IMR-90 (cell line): ENCODE results near the gene SNX25. TPM values are rescaled to one million over a fixed set of nuclear protein-coding genes. Genes with fewer than 3 reads are reported as not detected.

Experiments used
- ATAC-seq: fragments of 200-7000 bp; cut with Tn5 transposase; 2 replicates; pipeline ENCODE4 v1.9.1; 2020; ENCODE audit warnings: low read depth, mild to moderate bottlenecking, moderate library complexity
- BruUV-seq: library from RNA; stranded (reverse); fragments of 400-500 nt; replicated peaks from 2 replicates; lab custom pipeline; 2021; lab: Mats Ljungman, UMichigan
- CTCF ChIA-PET: fragments of 300-600 bp; formaldehyde crosslinking; extraction: SDS; loops from one replicate; lab custom pipeline; 2021; ENCODE audit warnings: antibody characterized with exemption; lab: Yijun Ruan, JAX
- POLR2A ChIA-PET: fragments of 300-600 bp; sonication (Branson Sonifier 250); formaldehyde crosslinking; loops from one replicate; lab custom pipeline; 2022; ENCODE audit warnings: antibody characterized with exemption; ENCODE audit not compliant: unreplicated experiment; lab: Charles Lee
- DNase-seq: peaks from one replicate; pipeline ENCODE4 v3.0.0; 2013
- H2AFZ ChIP-seq: replicated peaks from 2 replicates; pipeline ENCODE3; 2013; ENCODE audit warnings: low read length, mild to moderate bottlenecking; ENCODE audit not compliant: poor library complexity
- H2AK5ac ChIP-seq: 2 replicates; pipeline ENCODE4 v1.6.1; 2013; ENCODE audit warnings: low read depth, low read length, inconsistent platforms
- H2AK9ac ChIP-seq: replicated peaks from 2 replicates; pipeline ENCODE3; 2013; ENCODE audit warnings: mild to moderate bottlenecking, low read depth, low read length, moderate library complexity; ENCODE audit not compliant: poor library complexity
- H2BK120ac ChIP-seq: 2 replicates; pipeline ENCODE4 v1.6.1; 2013; ENCODE audit warnings: low read depth, low read length, inconsistent platforms
- H2BK15ac ChIP-seq: 3 replicates; pipeline ENCODE4 v1.6.1; 2013; ENCODE audit warnings: low read depth, low read length, inconsistent platforms
- H2BK20ac ChIP-seq: 2 replicates; pipeline ENCODE4 v1.6.1; 2013; ENCODE audit warnings: low read depth, mild to moderate bottlenecking, inconsistent platforms, low read length, moderate library complexity
- H2BK5ac ChIP-seq: 2 replicates; pipeline ENCODE4 v1.6.1; 2013; ENCODE audit warnings: mild to moderate bottlenecking, low read depth, low read length, inconsistent platforms; ENCODE audit not compliant: poor library complexity, severe bottlenecking
- H3K14ac ChIP-seq: replicated peaks from 2 replicates; pipeline ENCODE4 v1.6.1; 2013; ENCODE audit warnings: low read depth, low read length, inconsistent platforms
- H3K18ac ChIP-seq: 2 replicates; pipeline ENCODE4 v1.6.1; 2013; ENCODE audit warnings: low read depth, low read length, control low read depth
- H3K23ac ChIP-seq: 2 replicates; pipeline ENCODE4 v1.6.1; 2013; ENCODE audit warnings: low read depth, low read length, inconsistent platforms
- H3K27ac ChIP-seq: 2 replicates; pipeline ENCODE4 v1.5.1; 2013; ENCODE audit warnings: mild to moderate bottlenecking, control low read depth, low read length; ENCODE audit not compliant: insufficient read depth
- H3K27me3 ChIP-seq: 2 replicates; pipeline ENCODE4 v1.6.1; 2013; ENCODE audit warnings: low read length; ENCODE audit not compliant: control insufficient read depth, insufficient read depth
- H3K36me3 ChIP-seq: 2 replicates; pipeline ENCODE4 v1.6.1; 2013; ENCODE audit warnings: low read length, mixed read lengths; ENCODE audit not compliant: control insufficient read depth, insufficient read depth
- H3K4ac ChIP-seq: 2 replicates; pipeline ENCODE4 v1.6.1; 2013; ENCODE audit warnings: low read depth, low read length, inconsistent platforms
- H3K4me1 ChIP-seq: 2 replicates; pipeline ENCODE4 v1.6.1; 2013; ENCODE audit warnings: low read length, mixed read lengths; ENCODE audit not compliant: control insufficient read depth, insufficient read depth
- H3K4me2 ChIP-seq: 2 replicates; pipeline ENCODE4 v1.6.1; 2013; ENCODE audit warnings: low read depth, mild to moderate bottlenecking, control low read depth, low read length, moderate library complexity
- H3K4me3 ChIP-seq: 2 replicates; pipeline ENCODE4 v1.5.1; 2013; ENCODE audit warnings: low read depth, mild to moderate bottlenecking, control low read depth, low read length, moderate library complexity; ENCODE audit not compliant: insufficient read depth
- H3K56ac ChIP-seq: 2 replicates; pipeline ENCODE4 v1.6.1; 2013; ENCODE audit warnings: low read length, inconsistent platforms; ENCODE audit not compliant: insufficient read depth; ENCODE audit errors: extremely low read depth
- H3K79me1 ChIP-seq, 2 experiments: 2 replicates each; pipeline ENCODE4 v1.6.1; 2013; ENCODE audit warnings: low read length in 2 of 2, inconsistent platforms in 1 of 2, low read depth in 1 of 2
- H3K9ac ChIP-seq: 2 replicates; pipeline ENCODE4 v1.6.1; 2013; ENCODE audit warnings: low read depth, low read length, control low read depth
- H3K9me1 ChIP-seq: 2 replicates; pipeline ENCODE4 v1.6.1; 2013; ENCODE audit warnings: low read length, inconsistent platforms; ENCODE audit not compliant: insufficient read depth
- H3K9me3 ChIP-seq: 2 replicates; pipeline ENCODE4 v1.6.1; 2013; ENCODE audit warnings: low read length; ENCODE audit not compliant: control insufficient read depth, insufficient read depth
- H4K20me1 ChIP-seq: 2 replicates; pipeline ENCODE4 v1.6.1; 2013; ENCODE audit warnings: low read length, inconsistent platforms; ENCODE audit not compliant: insufficient read depth
- H4K5ac ChIP-seq: 2 replicates; pipeline ENCODE4 v1.6.1; 2013; ENCODE audit warnings: mild to moderate bottlenecking, low read depth, low read length, control low read depth
- H4K8ac ChIP-seq, 2 experiments: 2 replicates each; pipeline ENCODE4 v1.6.1; 2013; ENCODE audit warnings: low read depth in 2 of 2, low read length in 2 of 2, control low read depth in 1 of 2, inconsistent platforms in 1 of 2
- H4K91ac ChIP-seq: 2 replicates; pipeline ENCODE4 v1.6.1; 2013; ENCODE audit warnings: low read depth, low read length, inconsistent platforms; ENCODE audit not compliant: insufficient read depth
- BHLHE40 ChIP-seq: fragments of 150-350 bp; IDR thresholded peaks from 2 replicates; pipeline ENCODE4 v1.6.1; 2016; ENCODE audit warnings: mild to moderate bottlenecking, low read depth, low read length
- CEBPB ChIP-seq: IDR thresholded peaks from 2 replicates; pipeline ENCODE4 v1.6.1; 2012; ENCODE audit warnings: low read depth, low read length, improper control_type of control experiment
- CHD1 ChIP-seq: IDR thresholded peaks from 2 replicates; pipeline ENCODE4 v1.6.1; 2012; ENCODE audit warnings: low read depth, low read length, improper control_type of control experiment
- FOS ChIP-seq: fragments of 150-350 bp; IDR thresholded peaks from 2 replicates; pipeline ENCODE4 v1.6.1; 2016; ENCODE audit warnings: low read depth, low read length
- MAFK ChIP-seq: IDR thresholded peaks from 2 replicates; pipeline ENCODE4 v1.6.1; 2012; ENCODE audit warnings: low read depth, low read length, improper control_type of control experiment
- MAZ ChIP-seq: IDR thresholded peaks from 2 replicates; pipeline ENCODE4 v1.6.1; 2012; ENCODE audit warnings: low read depth, mild to moderate bottlenecking, low read length, improper control_type of control experiment, moderate library complexity, borderline replicate concordance
- MXI1 ChIP-seq: IDR thresholded peaks from 2 replicates; pipeline ENCODE4 v1.6.1; 2012; ENCODE audit warnings: low read depth, mild to moderate bottlenecking, low read length, moderate library complexity, borderline replicate concordance
- NFE2L2 ChIP-seq: fragments of 150-350 bp; IDR thresholded peaks from 2 replicates; pipeline ENCODE4 v1.6.1; 2016; ENCODE audit warnings: low read depth, mild to moderate bottlenecking, low read length
- POLR2A ChIP-seq: IDR thresholded peaks from 2 replicates; pipeline ENCODE4 v1.6.1; 2012; ENCODE audit warnings: mild to moderate bottlenecking, low read depth, low read length
- RAD21 ChIP-seq: IDR thresholded peaks from 2 replicates; pipeline ENCODE4 v1.6.1; 2012; ENCODE audit warnings: low read length, improper control_type of control experiment
- RCOR1 ChIP-seq: IDR thresholded peaks from 2 replicates; pipeline ENCODE4 v1.6.1; 2012; ENCODE audit warnings: mild to moderate bottlenecking, low read length, improper control_type of control experiment; ENCODE audit not compliant: insufficient replicate concordance
- RFX5 ChIP-seq: IDR thresholded peaks from 2 replicates; pipeline ENCODE4 v1.8.0; 2012; ENCODE audit warnings: low read depth, mild to moderate bottlenecking, low read length, moderate library complexity
- SMC3 ChIP-seq: fragments of 150-350 bp; IDR thresholded peaks from 2 replicates; pipeline ENCODE4 v1.6.1; 2016; ENCODE audit warnings: low read depth, mild to moderate bottlenecking, antibody characterized with exemption, low read length, moderate library complexity
- WGBS, 2 experiments: methylation state at CpG; one replicate each; pipeline versions ENCODE4 v1.1.5 to v1.1.7; 2013; ENCODE audit warnings: missing lambda C conversion rate in 2 of 2; ENCODE audit not compliant: insufficient read length in 1 of 2; ENCODE audit errors: extremely low coverage in 2 of 2; 5-methylcytosine and 5-hydroxymethylcytosine counted together
- dilution Hi-C: fragments of 300-500 bp; cut with HindIII; formaldehyde crosslinking; loops from one replicate; pipeline ENCODE4 v1.14.3; 2018; ENCODE audit warnings: low sequenced_read_pairs; ENCODE audit not compliant: unreplicated experiment
- in situ Hi-C: fragments of 300-500 bp; cut with MboI; formaldehyde crosslinking; loops from 3 replicates; pipeline ENCODE4 v1.14.3; 2019; ENCODE audit warnings: low sequenced_read_pairs, inconsistent platforms, mixed read lengths
- intact Hi-C: fragments of 100-400 bp; cut with micrococcal nuclease; formaldehyde crosslinking; loops from 2 replicates; pipeline ENCODE4 v1.10.0; 2022
- polyA plus RNA-seq, 3 experiments: library from polyadenylated mRNA; depleted of rRNA; stranded (reverse); fragments of >200 nt; gene quantifications; 2 replicates each; pipeline ENCODE4 v1.2.3, GENCODE V29; 2012; ENCODE audit warnings: low replicate concordance in 1 of 3
- total RNA-seq: library from RNA; depleted of rRNA; stranded (reverse); fragments of >200 nt; gene quantifications from 2 replicates; pipeline ENCODE4 v1.2.3, GENCODE V29; 2012
- TF ChIP-seq, protein P1 (sequence below): fragments of 150-350 bp; IDR thresholded peaks from 2 replicates; pipeline ENCODE4 v1.6.1; 2017; ENCODE audit warnings: mild to moderate bottlenecking, antibody characterized with exemption, low read length, low read depth
- TF ChIP-seq, protein P2 (sequence below): fragments of 150-350 bp; IDR thresholded peaks from 2 replicates; pipeline ENCODE4 v1.6.1; 2016; ENCODE audit warnings: low read depth, mild to moderate bottlenecking, low read length, moderate library complexity, borderline replicate concordance
- TF ChIP-seq, protein P3 (sequence below): conservative IDR thresholded peaks from 2 replicates; pipeline ENCODE4 v1.5.1; 2012; ENCODE audit warnings: mild to moderate bottlenecking, low read depth, low read length, improper control_type of control experiment

The SNX25 gene
- total and polyA plus RNA-seq, 2 of the 4 experiments (the other 2 are of a cell fraction): 11.4 to 28.3 TPM

DNA sequence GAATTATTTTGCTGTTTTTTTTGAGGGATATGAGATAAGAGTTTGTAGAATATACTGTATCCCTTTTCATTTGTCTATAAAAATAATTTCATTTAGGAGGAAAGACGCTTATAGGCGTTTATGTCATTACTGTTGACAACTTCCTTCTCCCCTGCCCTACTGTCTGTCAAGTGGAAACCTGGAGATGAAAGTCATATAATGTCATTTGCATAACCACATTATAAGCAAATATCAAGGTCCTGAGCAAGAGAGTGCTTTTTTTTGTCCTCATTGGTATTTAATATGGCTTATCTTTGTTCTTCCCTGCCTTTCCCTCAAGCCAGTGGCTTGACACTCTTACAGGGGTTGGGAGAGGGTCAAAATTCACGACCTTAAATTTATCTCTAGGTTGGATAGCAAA is 130.5 kb downstream of the SNX25 start:
- DNase-seq (no peak), ATAC-seq (no peak)
- no peak overlapping the region for H3K27ac ChIP-seq
- H2AK9ac ChIP-seq: no peak overlapping the region
- in situ Hi-C loops: no loop called here
- H2BK5ac ChIP-seq: no peak overlapping the region
- no peak overlapping the region for H4K5ac ChIP-seq
- H2BK15ac ChIP-seq: no peak overlapping the region
- no peak overlapping the region for H3K4me3 ChIP-seq
- ChIA-PET POLR2A (no interaction called here), CTCF (no interaction called here)
- no peak overlapping the region for H2BK20ac ChIP-seq
- H3K9ac ChIP-seq: no peak overlapping the region
- H3K18ac ChIP-seq: no peak overlapping the region
- H3K14ac ChIP-seq: no peak overlapping the region
- H3K27me3 ChIP-seq: no peaks in the 10 kb centered on the region
- no peaks in the 10 kb centered on the region; the same call in 1 of the 2 replicates for H3K9me3 ChIP-seq
- peaks cover 4% of the 10 kb centered on the region; the same call in 1 of the 2 replicates for H3K4me1 ChIP-seq
- peaks cover 6% of the 10 kb centered on the region for H3K36me3 ChIP-seq
- H4K8ac ChIP-seq: no peak overlapping the region
- no peak overlapping the region for H3K4me2 ChIP-seq
- H3K4ac ChIP-seq: no peak overlapping the region
- H3K9me1 ChIP-seq: no peaks in the 10 kb centered on the region; the same call in 1 of the 2 replicates
- no peak for TF ChIP-seq RFX5
- no peak for TF ChIP-seq CHD1
- TF ChIP-seq RCOR1: no peak
- TF ChIP-seq MAFK: no peak
- no peak for TF ChIP-seq MAZ
- TF ChIP-seq BHLHE40: no peak
- TF ChIP-seq CEBPB: no peak
- no peak for TF ChIP-seq RAD21
- TF ChIP-seq, protein P1, sequence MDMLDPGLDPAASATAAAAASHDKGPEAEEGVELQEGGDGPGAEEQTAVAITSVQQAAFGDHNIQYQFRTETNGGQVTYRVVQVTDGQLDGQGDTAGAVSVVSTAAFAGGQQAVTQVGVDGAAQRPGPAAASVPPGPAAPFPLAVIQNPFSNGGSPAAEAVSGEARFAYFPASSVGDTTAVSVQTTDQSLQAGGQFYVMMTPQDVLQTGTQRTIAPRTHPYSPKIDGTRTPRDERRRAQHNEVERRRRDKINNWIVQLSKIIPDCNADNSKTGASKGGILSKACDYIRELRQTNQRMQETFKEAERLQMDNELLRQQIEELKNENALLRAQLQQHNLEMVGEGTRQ: no peak
- TF ChIP-seq, protein P2, sequence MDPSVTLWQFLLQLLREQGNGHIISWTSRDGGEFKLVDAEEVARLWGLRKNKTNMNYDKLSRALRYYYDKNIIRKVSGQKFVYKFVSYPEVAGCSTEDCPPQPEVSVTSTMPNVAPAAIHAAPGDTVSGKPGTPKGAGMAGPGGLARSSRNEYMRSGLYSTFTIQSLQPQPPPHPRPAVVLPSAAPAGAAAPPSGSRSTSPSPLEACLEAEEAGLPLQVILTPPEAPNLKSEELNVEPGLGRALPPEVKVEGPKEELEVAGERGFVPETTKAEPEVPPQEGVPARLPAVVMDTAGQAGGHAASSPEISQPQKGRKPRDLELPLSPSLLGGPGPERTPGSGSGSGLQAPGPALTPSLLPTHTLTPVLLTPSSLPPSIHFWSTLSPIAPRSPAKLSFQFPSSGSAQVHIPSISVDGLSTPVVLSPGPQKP: no peak
- no peak for TF ChIP-seq FOS
- no peak for TF ChIP-seq MXI1
- no peak for TF ChIP-seq NFE2L2
- no peak for TF ChIP-seq SMC3
- TF ChIP-seq, protein P3, sequence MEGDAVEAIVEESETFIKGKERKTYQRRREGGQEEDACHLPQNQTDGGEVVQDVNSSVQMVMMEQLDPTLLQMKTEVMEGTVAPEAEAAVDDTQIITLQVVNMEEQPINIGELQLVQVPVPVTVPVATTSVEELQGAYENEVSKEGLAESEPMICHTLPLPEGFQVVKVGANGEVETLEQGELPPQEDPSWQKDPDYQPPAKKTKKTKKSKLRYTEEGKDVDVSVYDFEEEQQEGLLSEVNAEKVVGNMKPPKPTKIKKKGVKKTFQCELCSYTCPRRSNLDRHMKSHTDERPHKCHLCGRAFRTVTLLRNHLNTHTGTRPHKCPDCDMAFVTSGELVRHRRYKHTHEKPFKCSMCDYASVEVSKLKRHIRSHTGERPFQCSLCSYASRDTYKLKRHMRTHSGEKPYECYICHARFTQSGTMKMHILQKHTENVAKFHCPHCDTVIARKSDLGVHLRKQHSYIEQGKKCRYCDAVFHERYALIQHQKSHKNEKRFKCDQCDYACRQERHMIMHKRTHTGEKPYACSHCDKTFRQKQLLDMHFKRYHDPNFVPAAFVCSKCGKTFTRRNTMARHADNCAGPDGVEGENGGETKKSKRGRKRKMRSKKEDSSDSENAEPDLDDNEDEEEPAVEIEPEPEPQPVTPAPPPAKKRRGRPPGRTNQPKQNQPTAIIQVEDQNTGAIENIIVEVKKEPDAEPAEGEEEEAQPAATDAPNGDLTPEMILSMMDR: no peak
- TF ChIP-seq POLR2A: no peak
- H4K20me1 ChIP-seq: no peaks in the 10 kb centered on the region
- WGBS, 2 experiments: 50% methylated on average over 1 of the region's 3 CpGs; no CpG with 5 or more reads in 1 of the 2 experiments
- no peak overlapping the region for H4K91ac ChIP-seq
- no peak overlapping the region for H3K23ac ChIP-seq
- dilution Hi-C loops: no loop called here
- intact Hi-C loops: no loop called here
- H2AFZ ChIP-seq: no peak overlapping the region
- no peaks in the 10 kb centered on the region; a peak in 1 of 4 replicates for H3K79me1 ChIP-seq
- H2BK120ac ChIP-seq: no peak overlapping the region
- H2AK5ac ChIP-seq: no peak overlapping the region
- BruUV-seq: no TSS peak
- H3K56ac ChIP-seq: no peak overlapping the region
